Measurements from ENCODE around the gene CFAP70.

The CFAP70 gene

GRCh38 chr10:73210395-73211105 lies 148.1 kb downstream of the CFAP70 start:
- Histone ChIP-seq H3K9me3 (ENCODE audit: low read length) (no peaks in the 10 kb centered on the region), H3K4me1 (ENCODE audit: insufficient read depth, low read length) (no peaks in the 10 kb centered on the region), H3K27ac (ENCODE audit: low read depth, low read length) (no peak overlapping the region), H3K36me3 (ENCODE audit: insufficient read depth, low read length) (no peaks in the 10 kb centered on the region), H3K9ac (ENCODE audit: low read length) (no peak overlapping the region), H3K4me3 (ENCODE audit: low read depth in 1 of 2, low read length in 2 of 2) (no peak overlapping the region), H3K27me3 (ENCODE audit: control insufficient read depth in 1 of 2, insufficient read depth in 2 of 2, low read length in 2 of 2) (no peaks in the 10 kb centered on the region)

- no peak overlapping the region for H3K9ac ChIP-seq (ENCODE audit: low read length)
- H3K36me3 ChIP-seq (ENCODE audit: insufficient read depth, low read length), result no peaks in the 10 kb centered on the region
- H3K9me3 ChIP-seq (ENCODE audit: low read length), result no peaks in the 10 kb centered on the region
- no peaks in the 10 kb centered on the region for H3K4me1 ChIP-seq (ENCODE audit: insufficient read depth, low read length)
- H3K4me3 ChIP-seq (ENCODE audit: low read depth in 1 of 2, low read length in 2 of 2), result no peak overlapping the region
- H3K27ac ChIP-seq (ENCODE audit: low read depth, low read length), result no peak overlapping the region
- no peaks in the 10 kb centered on the region for H3K27me3 ChIP-seq (ENCODE audit: control insufficient read depth in 1 of 2, insufficient read depth in 2 of 2, low read length in 2 of 2)
These were observed 149.0 kb downstream of the CFAP70 start for GRCh38 chr10:73209705-73210104.

DNA sequence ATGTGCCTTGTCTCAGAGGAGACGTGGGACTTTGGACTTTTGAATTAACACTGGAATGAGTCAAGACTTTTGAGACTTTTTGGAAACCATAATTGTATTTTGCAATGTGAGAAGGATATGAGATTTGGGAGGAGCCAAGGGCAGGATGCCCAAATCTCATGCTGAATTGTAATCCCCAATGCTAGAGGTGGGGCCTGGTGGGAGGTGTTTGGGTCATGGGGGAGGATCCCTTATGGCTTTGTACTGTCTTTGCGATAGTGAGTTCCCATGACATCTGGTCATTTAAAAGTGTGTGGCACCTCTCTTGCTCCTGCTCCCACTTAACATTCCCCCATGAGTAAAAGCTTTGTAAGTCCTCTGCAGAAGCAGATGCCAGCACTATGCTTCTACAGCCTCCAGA lies 150.8 kb downstream of the CFAP70 start:
- Histone ChIP-seq H3K27me3 (ENCODE audit: control insufficient read depth in 1 of 2, insufficient read depth in 2 of 2, low read length in 2 of 2) (no peaks in the 10 kb centered on the region), H3K4me3 (ENCODE audit: low read depth in 1 of 2, low read length in 2 of 2) (no peak overlapping the region)

DNA sequence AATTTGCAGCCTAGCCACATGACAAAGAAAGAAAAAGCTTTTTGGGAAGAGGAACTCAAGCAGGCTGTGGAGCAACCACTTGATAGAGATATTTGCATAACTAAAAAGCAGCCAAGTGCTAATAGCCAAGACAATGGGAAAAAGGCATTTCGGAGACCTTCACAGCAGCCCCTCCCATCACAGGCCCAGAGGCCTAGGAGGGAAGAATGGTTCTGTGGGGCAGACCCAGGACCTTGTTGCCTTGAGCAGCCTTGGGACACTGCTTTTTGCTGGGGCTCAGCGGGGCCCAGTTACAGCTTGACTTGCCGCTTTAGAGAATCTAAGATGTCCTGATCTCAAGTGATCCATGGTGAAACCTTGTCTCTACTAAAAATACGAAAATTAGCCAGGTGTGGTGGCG lies 152.3 kb downstream of the CFAP70 start:
- no peaks in the 10 kb centered on the region for H3K4me1 ChIP-seq (ENCODE audit: insufficient read depth, low read length)
- H3K9me3 ChIP-seq (ENCODE audit: low read length), result no peaks in the 10 kb centered on the region
- H3K4me3 ChIP-seq (ENCODE audit: low read depth in 1 of 2, low read length in 2 of 2), result no peak overlapping the region
- no peak overlapping the region for H3K27ac ChIP-seq (ENCODE audit: low read depth, low read length)
- no peaks in the 10 kb centered on the region for H3K27me3 ChIP-seq (ENCODE audit: control insufficient read depth in 1 of 2, insufficient read depth in 2 of 2, low read length in 2 of 2)
- no peaks in the 10 kb centered on the region for H3K36me3 ChIP-seq (ENCODE audit: insufficient read depth, low read length)
- no peak overlapping the region for H3K9ac ChIP-seq (ENCODE audit: low read length)

More for the DNA sequence above, 150.8 kb downstream of the CFAP70 start:
- Histone ChIP-seq H3K27ac (ENCODE audit: low read depth, low read length) (no peak overlapping the region), H3K4me1 (ENCODE audit: insufficient read depth, low read length) (no peaks in the 10 kb centered on the region), H3K9ac (ENCODE audit: low read length) (no peak overlapping the region), H3K9me3 (ENCODE audit: low read length) (no peaks in the 10 kb centered on the region), H3K36me3 (ENCODE audit: insufficient read depth, low read length) (no peaks in the 10 kb centered on the region)

GRCh38 chr10:73205890-73206289 lies 152.8 kb downstream of the CFAP70 start:
- H3K9me3 ChIP-seq (ENCODE audit: low read length), result no peaks in the 10 kb centered on the region
- no peaks in the 10 kb centered on the region for H3K4me1 ChIP-seq (ENCODE audit: insufficient read depth, low read length)
- H3K4me3 ChIP-seq (ENCODE audit: low read depth in 1 of 2, low read length in 2 of 2), result no peak overlapping the region
- no peak overlapping the region for H3K27ac ChIP-seq (ENCODE audit: low read depth, low read length)
- no peaks in the 10 kb centered on the region for H3K27me3 ChIP-seq (ENCODE audit: control insufficient read depth in 1 of 2, insufficient read depth in 2 of 2, low read length in 2 of 2)
- H3K36me3 ChIP-seq (ENCODE audit: insufficient read depth, low read length), result no peaks in the 10 kb centered on the region
- H3K9ac ChIP-seq (ENCODE audit: low read length), result no peak overlapping the region

DNA sequence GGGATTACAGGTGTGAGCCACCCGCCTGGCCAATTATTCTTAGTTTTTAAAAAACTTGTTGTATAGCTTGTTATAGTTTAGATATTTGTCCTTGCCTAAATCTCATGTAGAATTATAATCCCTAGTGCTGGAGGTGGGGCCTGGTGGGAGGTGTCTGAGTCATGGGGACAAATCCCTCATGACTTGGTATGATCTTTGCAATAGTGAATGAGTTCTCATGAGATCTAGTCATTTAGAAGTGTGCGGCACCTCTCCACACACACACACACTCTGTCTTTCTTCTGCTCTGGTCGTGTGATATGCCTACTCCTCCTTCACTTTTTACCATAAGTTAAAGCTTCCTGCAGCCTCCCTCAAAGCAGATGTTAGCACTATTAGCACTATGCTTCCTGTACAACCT lies 153.6 kb downstream of the CFAP70 start:
- Histone ChIP-seq H3K9me3 (ENCODE audit: low read length) (no peaks in the 10 kb centered on the region), H3K9ac (ENCODE audit: low read length) (no peak overlapping the region), H3K27me3 (ENCODE audit: control insufficient read depth in 1 of 2, insufficient read depth in 2 of 2, low read length in 2 of 2) (no peaks in the 10 kb centered on the region), H3K36me3 (ENCODE audit: insufficient read depth, low read length) (no peaks in the 10 kb centered on the region), H3K4me3 (ENCODE audit: low read depth in 1 of 2, low read length in 2 of 2) (no peak overlapping the region), H3K4me1 (ENCODE audit: insufficient read depth, low read length) (no peaks in the 10 kb centered on the region), H3K27ac (ENCODE audit: low read depth, low read length) (no peak overlapping the region)
